Fibroblast of villous mesenchyme (primary cell): ENCODE data around the gene ANKHD1. TPM values are rescaled to one million over a fixed set of nuclear protein-coding genes. Genes with fewer than 3 reads are reported as not detected.
"Not testable (repeated sequence)": the region's sequence is repeated elsewhere in the genome, so short reads cannot be mapped to it uniquely, and the experiment has no call there.

ENCODE experiments used
- DNase-seq: peaks from one replicate; pipeline ENCODE4 v3.0.0-alpha.2; 2010; ENCODE audit warnings: low read depth
- H3K4me3 ChIP-seq: 2 replicates; pipeline ENCODE4 v1.5.1; 2011; ENCODE audit warnings: low read depth, mild to moderate bottlenecking, low read length
- total RNA-seq: library from RNA; depleted of rRNA; stranded (reverse); fragments of >200 nt; gene quantifications from 2 replicates; pipeline ENCODE4 v1.2.3, GENCODE V29; 2012
- TF ChIP-seq, protein P1 (sequence below): IDR thresholded peaks from 2 replicates; pipeline ENCODE4 v1.5.1; 2012; ENCODE audit warnings: low read depth, mild to moderate bottlenecking, low read length; ENCODE audit not compliant: insufficient read depth

The ANKHD1 gene
- total RNA-seq, 1 donor = 64.8 TPM

DNA sequence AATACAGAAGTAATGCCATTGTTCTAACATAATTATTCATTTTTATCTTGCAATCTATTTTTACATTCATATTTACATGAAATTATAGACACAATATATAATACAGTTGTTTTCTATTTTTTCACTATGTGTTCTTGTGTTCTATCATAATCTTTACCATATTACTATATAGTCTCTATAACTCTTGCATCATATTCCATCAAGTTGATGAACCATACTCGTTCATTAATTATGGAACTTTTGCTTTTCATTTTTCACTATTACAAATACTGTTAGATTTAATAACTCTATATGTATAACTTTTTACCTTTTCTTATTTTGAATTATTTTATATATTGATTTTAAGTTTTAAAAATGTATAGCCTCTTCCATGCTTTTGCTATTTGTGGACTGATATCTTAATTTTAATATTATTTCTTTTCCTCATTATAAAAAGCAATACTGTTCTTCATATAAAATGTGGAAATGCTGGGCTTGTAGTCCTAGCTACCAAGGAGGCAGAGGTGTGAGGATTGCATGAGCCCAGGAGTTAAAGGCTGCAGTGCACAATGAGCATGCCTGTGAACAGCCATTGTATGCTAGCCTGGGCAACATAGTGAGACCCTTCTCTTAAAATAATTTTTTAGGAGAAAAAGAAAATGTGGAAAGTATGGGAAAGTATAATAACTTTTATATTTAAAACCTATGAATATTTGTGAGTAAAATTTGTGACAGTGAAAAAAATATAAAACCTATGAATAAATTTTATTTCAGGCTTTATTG, 65.5 kb downstream of the ANKHD1 start:
- DNase-seq = no peak
- TF ChIP-seq, protein P1, sequence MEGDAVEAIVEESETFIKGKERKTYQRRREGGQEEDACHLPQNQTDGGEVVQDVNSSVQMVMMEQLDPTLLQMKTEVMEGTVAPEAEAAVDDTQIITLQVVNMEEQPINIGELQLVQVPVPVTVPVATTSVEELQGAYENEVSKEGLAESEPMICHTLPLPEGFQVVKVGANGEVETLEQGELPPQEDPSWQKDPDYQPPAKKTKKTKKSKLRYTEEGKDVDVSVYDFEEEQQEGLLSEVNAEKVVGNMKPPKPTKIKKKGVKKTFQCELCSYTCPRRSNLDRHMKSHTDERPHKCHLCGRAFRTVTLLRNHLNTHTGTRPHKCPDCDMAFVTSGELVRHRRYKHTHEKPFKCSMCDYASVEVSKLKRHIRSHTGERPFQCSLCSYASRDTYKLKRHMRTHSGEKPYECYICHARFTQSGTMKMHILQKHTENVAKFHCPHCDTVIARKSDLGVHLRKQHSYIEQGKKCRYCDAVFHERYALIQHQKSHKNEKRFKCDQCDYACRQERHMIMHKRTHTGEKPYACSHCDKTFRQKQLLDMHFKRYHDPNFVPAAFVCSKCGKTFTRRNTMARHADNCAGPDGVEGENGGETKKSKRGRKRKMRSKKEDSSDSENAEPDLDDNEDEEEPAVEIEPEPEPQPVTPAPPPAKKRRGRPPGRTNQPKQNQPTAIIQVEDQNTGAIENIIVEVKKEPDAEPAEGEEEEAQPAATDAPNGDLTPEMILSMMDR = no peak
- H3K4me3 ChIP-seq = no peak overlapping the region

DNA sequence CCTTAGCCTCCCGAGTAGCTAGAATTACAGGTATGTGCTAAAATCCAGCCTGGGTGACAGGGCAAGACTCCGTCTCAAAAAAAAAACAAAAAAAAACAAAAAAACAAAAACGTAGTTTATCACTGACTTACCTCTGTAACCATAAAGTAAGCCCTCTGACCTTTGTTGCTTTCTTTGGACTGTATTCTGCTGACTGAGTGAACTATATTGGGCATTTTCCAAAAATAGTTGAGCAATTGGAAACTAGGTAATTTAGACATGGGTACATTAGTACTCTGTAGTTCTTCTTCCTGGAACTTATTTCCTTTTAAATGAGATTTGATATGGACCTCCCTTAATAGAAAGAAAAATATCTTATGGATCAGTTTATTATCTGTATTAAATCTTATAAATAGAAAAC, 66.6 kb downstream of the ANKHD1 start:
- TF ChIP-seq, protein P1 = no peak
- no peak for DNase-seq
- no peak overlapping the region for H3K4me3 ChIP-seq

DNA sequence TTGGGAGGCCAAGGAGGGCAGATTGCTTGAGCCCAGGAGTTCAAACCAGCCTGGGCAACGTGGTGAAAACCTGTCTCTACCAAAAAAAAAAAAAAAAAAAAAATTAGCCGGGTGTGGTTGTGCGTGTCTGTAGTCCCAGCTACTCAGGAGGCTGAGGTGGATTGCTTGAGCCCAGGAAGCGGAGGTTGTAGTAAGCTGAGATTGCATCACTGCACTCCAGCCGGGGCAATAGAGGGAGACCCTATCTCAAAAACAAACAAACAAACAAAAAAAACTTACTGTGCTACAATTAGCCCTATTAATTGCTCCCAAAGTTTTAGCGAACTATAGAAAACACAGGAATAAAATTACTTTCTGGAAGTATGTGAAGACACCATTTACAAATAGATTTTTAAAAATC, 67.6 kb downstream of the ANKHD1 start:
- H3K4me3 ChIP-seq = no peak overlapping the region
- TF ChIP-seq, protein P1 = no peak
- DNase-seq = no peak

DNA sequence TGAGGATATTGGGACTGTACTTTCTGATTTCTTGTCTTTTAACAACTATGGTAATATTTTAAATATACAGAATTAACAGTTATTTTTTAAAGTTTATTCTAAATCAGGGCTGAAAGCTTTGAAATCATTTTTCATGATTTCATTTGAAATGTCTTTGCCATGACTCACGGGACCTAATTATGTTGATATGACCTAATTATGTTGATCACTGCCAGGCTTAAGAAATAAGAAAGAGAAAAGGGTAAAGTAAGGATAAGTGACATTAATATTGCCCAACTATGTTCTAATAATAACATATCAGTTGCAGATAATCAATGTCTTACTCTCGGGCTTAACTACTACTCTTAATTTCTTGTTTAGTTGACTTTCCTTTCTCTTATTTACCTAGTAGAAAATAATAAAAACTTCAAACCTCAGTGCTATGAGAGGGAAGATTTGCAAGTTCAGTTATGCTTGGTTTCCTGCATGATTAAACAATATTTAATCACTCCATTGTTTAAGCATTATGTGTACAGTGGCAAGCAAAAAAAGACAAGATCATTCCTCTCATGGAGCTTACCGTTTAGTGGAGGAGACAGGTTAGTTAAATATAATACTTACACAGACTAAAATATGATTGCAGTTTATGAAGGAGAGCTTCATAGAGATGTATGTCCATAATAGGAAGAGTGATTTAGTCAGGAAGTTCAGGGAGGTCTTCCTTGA, 78.8 kb downstream of the ANKHD1 start:
- TF ChIP-seq, protein P1 = no peak
- peak; percentile 5 for DNase-seq
- no peak overlapping the region for H3K4me3 ChIP-seq

DNA sequence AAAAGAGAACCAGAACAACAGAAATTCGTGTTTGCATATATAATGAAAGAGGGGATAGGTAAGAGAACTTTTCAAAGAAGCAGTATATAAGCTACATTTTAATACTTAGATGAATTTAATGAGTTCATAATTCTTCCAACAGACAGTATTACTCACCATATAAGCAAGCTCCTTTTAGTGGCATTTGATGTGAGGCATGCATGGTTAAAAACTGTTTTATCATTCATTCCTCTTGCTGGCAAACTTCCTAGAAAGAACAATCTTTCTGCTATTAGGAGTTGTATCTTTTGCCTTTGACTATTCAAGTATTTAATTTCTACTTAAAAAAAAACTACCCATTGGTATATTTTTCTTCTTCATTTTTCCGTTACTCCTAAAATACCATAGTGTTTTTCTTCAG, 80.1 kb downstream of the ANKHD1 start:
- peak; percentile 19 for DNase-seq
- TF ChIP-seq, protein P1 = no peak
- no peak overlapping the region for H3K4me3 ChIP-seq

DNA sequence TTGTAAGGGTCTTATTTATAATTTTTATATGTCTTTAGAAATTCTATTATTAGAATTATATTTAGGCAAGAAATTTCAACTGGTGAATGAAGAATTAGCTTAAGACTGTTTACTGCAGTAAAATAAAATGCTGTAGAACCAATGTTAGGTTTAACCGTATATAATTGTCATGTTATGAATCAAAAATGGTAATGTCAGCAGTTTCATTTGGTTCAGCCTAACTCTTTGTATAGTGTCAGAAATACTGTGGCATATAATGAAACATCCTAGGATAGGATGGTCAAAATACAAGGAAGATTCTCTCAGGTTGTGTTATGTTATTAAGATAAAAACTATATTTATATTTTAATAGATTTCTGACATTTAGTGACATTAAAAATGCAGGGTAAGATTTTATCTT, 81.4 kb downstream of the ANKHD1 start:
- DNase-seq = no peak
- TF ChIP-seq, protein P1 = no peak
- no peak overlapping the region for H3K4me3 ChIP-seq

DNA sequence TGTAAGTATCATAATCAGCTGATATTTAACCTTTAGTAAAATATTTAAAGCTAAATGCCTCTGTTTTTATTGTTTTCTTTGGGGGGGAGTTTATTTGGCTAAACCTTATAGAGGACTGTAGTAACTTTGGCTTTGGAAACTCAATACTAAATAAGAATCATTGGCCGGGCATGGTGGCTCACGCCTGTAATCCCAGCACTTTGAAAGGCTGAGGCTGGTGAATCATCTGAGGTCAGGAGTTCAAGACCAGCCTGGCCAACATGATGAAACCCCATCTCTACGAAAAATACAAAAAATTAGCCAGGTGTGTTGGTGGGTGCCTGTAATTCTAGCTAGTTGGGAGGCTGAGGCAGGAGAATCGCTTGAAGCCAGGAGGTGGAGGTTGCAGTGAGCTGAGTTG, 86.5 kb downstream of the ANKHD1 start:
- DNase-seq, H3K4me3 ChIP-seq: not testable (repeated sequence)
